Measurements from ENCODE around the gene PMAIP1. TPM values are rescaled to one million over a fixed set of nuclear protein-coding genes. Genes with fewer than 3 reads are reported as not detected.

The PMAIP1 gene
- polyA plus RNA-seq, 1 of the 3 experiments (the other 2 are of a cell fraction): 76.9 TPM

DNA sequence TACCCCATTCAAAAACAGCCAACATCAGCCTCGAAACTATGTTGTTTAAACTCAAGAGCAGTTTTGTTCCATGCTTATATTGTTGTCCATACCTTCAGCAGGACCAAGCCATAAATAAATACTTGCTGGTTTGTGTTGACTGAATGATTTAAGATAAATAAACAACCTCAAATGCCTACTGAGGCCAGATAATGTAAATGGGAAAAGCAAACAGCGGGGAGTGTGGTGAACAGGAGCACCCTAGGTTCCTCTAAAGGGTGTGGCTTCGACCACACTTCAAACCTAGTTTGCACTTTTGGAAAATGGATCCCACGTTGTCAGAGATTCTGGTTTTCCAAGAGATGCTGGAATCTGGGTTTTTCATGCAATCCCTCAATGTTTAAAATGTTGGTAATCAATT, 1.7 kb upstream of the PMAIP1 start:
- WGBS (ENCODE audit: low lambda C conversion rate): 82% methylated on average over 4 of the region's 4 CpGs
- ChIA-PET CTCF (interaction anchor here (0.6 kb wide), 1 partner anchor 11 kb away, joined by 3 read pairs; no protein-coding TSS in a partner anchor), POLR2A (interaction anchor here (1.4 kb wide), 1 partner anchor 15 kb away, joined by 7 read pairs; no protein-coding TSS in a partner anchor)
- Histone ChIP-seq H2AFZ (ENCODE audit: low read depth) (no peak overlapping the region), H3K9ac (no peak overlapping the region), H4K20me1 (ENCODE audit: insufficient read depth) (peaks cover 22% of the 10 kb centered on the region), H3K9me2 (no peaks in the 10 kb centered on the region), H3K9me3 (no peaks in the 10 kb centered on the region), H3K4me1 (ENCODE audit: control insufficient read depth in 1 of 2, insufficient read depth in 2 of 2, low read depth in 1 of 2, low read length in 1 of 2) (peaks cover 10 to 18% of the 10 kb centered on the region in 2 experiments; a peak in 3 of 4 replicates), H3K36me3 (replicated peaks in 1 of 2; ENCODE audit: control insufficient read depth in 1 of 2, insufficient read depth in 2 of 2, low read length in 1 of 2) (peaks cover 7 to 12% of the 10 kb centered on the region in 2 experiments), H3K27me3 (ENCODE audit: insufficient read depth) (no peaks in the 10 kb centered on the region), H3K4me2 (no peak overlapping the region), H3K27ac (ENCODE audit: low read depth in 2 of 2, low read length in 1 of 2) (no peak overlapping the region), H3K4me3 (ENCODE audit: low read depth in 2 of 2, low read length in 1 of 2) (no peak overlapping the region), H3F3A (replicated peaks; ENCODE audit: insufficient read depth) (peaks cover 20% of the 10 kb centered on the region), H3K79me2 (ENCODE audit: insufficient read depth) (peaks cover 52% of the 10 kb centered on the region)
- no peak for DNase-seq
- TF ChIP-seq TAF1 (IDR thresholded peaks at IDR 0.05; ENCODE audit: borderline replicate concordance, low read depth, low read length) (no peak), RFX5 (IDR thresholded peaks at IDR 0.05; ENCODE audit: low read length) (no peak)
- TF ChIP-seq, protein P1, sequence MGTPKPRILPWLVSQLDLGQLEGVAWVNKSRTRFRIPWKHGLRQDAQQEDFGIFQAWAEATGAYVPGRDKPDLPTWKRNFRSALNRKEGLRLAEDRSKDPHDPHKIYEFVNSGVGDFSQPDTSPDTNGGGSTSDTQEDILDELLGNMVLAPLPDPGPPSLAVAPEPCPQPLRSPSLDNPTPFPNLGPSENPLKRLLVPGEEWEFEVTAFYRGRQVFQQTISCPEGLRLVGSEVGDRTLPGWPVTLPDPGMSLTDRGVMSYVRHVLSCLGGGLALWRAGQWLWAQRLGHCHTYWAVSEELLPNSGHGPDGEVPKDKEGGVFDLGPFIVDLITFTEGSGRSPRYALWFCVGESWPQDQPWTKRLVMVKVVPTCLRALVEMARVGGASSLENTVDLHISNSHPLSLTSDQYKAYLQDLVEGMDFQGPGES (IDR thresholded peaks at IDR 0.05; ENCODE audit: low read depth, low read length): no peak

DNA sequence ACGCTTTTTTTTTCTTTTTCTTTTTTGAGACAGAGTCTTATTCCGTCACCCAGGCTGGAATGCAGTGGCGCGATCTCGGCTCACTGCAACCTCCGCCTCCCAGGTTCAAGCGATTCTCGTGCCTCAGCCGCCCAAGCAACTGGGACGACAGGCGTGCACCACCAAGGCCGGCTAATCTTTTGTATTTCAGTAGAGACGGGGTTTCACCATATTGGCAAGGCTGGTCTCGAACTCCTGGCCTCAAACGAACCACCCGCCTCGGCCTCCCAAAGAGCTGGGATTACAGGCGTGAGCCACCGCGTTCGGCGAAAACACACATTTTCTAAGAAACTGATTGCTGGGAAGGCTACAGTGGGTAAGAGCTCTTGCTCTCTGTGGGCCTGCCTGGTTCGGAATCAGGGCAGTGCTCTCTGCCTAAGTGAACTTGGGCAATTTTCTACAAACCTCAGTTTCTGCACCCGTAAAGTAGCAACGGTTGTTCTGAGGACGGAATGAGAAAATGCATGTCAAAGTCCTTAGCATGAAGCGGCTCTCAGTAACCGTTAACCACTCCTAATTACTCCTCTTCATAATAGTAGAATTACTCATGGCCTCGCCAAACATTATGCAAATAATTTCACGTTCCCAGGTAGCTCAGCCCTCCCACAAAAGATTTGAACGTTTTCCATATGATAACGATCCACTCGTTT, 1.0 kb upstream of the PMAIP1 start:
- peak overlapping the region; percentile 83 for H3K4me3 ChIP-seq (ENCODE audit: low read depth in 2 of 2, low read length in 1 of 2)
- H3K79me2 ChIP-seq (ENCODE audit: insufficient read depth): peaks cover 58% of the 10 kb centered on the region
- no peaks in the 10 kb centered on the region for H3K27me3 ChIP-seq (ENCODE audit: insufficient read depth)
- peaks cover 13 to 18% of the 10 kb centered on the region in 2 experiments for H3K36me3 ChIP-seq (replicated peaks in 1 of 2; ENCODE audit: control insufficient read depth in 1 of 2, insufficient read depth in 2 of 2, low read length in 1 of 2)
- no peaks in the 10 kb centered on the region for H3K9me3 ChIP-seq
- no peaks in the 10 kb centered on the region for H3K9me2 ChIP-seq
- H3F3A ChIP-seq (replicated peaks; ENCODE audit: insufficient read depth): peaks cover 20% of the 10 kb centered on the region
- peak overlapping the region; percentile 56 for H2AFZ ChIP-seq (ENCODE audit: low read depth)
- no peak for DNase-seq
- H4K20me1 ChIP-seq (ENCODE audit: insufficient read depth): peaks cover 28% of the 10 kb centered on the region
- H3K9ac ChIP-seq: peak overlapping the region; percentile 92
- H3K4me2 ChIP-seq: peak overlapping the region; percentile 89
- 91% methylated on average over 33 of the region's 33 CpGs for WGBS (ENCODE audit: low lambda C conversion rate)
- TF ChIP-seq, protein P2, sequence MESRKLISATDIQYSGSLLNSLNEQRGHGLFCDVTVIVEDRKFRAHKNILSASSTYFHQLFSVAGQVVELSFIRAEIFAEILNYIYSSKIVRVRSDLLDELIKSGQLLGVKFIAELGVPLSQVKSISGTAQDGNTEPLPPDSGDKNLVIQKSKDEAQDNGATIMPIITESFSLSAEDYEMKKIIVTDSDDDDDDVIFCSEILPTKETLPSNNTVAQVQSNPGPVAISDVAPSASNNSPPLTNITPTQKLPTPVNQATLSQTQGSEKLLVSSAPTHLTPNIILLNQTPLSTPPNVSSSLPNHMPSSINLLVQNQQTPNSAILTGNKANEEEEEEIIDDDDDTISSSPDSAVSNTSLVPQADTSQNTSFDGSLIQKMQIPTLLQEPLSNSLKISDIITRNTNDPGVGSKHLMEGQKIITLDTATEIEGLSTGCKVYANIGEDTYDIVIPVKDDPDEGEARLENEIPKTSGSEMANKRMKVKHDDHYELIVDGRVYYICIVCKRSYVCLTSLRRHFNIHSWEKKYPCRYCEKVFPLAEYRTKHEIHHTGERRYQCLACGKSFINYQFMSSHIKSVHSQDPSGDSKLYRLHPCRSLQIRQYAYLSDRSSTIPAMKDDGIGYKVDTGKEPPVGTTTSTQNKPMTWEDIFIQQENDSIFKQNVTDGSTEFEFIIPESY (IDR thresholded peaks at IDR 0.05; ENCODE audit: borderline replicate concordance, low read depth): no peak
- TF ChIP-seq FOXJ3 (CRISPR knock-in tag; IDR thresholded peaks at IDR 0.05) (no peak), FOXM1 (IDR thresholded peaks at IDR 0.05; ENCODE audit: low read depth) (no peak), NRF1 (IDR thresholded peaks at IDR 0.05; ENCODE audit: low read depth, low read length) (no peak), RXRA (IDR thresholded peaks at IDR 0.05; ENCODE audit: borderline replicate concordance, low read depth) (no peak), ELF1 (IDR thresholded peaks at IDR 0.05) (no peak), TAF1 (IDR thresholded peaks at IDR 0.05; ENCODE audit: borderline replicate concordance, low read depth, low read length) (no peak), SMC3 (IDR thresholded peaks at IDR 0.05; ENCODE audit: low read depth, low read length) (no peak), SIN3A (IDR thresholded peaks at IDR 0.05; ENCODE audit: borderline replicate concordance, low read depth, low read length) (no peak), POLR2AphosphoS5 (IDR thresholded peaks at IDR 0.05; ENCODE audit: low read depth, low read length) (no peak), TEAD4 (IDR thresholded peaks at IDR 0.05; ENCODE audit: borderline replicate concordance, insufficient read depth) (no peak), TCF12 (IDR thresholded peaks at IDR 0.05) (no peak)
- TF ChIP-seq, protein P3, sequence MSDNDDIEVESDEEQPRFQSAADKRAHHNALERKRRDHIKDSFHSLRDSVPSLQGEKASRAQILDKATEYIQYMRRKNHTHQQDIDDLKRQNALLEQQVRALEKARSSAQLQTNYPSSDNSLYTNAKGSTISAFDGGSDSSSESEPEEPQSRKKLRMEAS (IDR thresholded peaks at IDR 0.05; ENCODE audit: low read depth): no peak
- TF ChIP-seq, protein P4, sequence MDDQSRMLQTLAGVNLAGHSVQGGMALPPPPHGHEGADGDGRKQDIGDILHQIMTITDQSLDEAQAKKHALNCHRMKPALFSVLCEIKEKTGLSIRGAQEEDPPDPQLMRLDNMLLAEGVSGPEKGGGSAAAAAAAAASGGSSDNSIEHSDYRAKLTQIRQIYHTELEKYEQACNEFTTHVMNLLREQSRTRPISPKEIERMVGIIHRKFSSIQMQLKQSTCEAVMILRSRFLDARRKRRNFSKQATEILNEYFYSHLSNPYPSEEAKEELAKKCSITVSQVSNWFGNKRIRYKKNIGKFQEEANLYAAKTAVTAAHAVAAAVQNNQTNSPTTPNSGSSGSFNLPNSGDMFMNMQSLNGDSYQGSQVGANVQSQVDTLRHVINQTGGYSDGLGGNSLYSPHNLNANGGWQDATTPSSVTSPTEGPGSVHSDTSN (IDR thresholded peaks at IDR 0.05): no peak
- TF ChIP-seq, protein P5, sequence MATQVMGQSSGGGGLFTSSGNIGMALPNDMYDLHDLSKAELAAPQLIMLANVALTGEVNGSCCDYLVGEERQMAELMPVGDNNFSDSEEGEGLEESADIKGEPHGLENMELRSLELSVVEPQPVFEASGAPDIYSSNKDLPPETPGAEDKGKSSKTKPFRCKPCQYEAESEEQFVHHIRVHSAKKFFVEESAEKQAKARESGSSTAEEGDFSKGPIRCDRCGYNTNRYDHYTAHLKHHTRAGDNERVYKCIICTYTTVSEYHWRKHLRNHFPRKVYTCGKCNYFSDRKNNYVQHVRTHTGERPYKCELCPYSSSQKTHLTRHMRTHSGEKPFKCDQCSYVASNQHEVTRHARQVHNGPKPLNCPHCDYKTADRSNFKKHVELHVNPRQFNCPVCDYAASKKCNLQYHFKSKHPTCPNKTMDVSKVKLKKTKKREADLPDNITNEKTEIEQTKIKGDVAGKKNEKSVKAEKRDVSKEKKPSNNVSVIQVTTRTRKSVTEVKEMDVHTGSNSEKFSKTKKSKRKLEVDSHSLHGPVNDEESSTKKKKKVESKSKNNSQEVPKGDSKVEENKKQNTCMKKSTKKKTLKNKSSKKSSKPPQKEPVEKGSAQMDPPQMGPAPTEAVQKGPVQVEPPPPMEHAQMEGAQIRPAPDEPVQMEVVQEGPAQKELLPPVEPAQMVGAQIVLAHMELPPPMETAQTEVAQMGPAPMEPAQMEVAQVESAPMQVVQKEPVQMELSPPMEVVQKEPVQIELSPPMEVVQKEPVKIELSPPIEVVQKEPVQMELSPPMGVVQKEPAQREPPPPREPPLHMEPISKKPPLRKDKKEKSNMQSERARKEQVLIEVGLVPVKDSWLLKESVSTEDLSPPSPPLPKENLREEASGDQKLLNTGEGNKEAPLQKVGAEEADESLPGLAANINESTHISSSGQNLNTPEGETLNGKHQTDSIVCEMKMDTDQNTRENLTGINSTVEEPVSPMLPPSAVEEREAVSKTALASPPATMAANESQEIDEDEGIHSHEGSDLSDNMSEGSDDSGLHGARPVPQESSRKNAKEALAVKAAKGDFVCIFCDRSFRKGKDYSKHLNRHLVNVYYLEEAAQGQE (IDR thresholded peaks at IDR 0.05; ENCODE audit: low read depth, low read length): no peak
- peaks cover 10 to 18% of the 10 kb centered on the region in 2 experiments; a peak in 3 of 4 replicates for H3K4me1 ChIP-seq (ENCODE audit: control insufficient read depth in 1 of 2, insufficient read depth in 2 of 2, low read depth in 1 of 2, low read length in 1 of 2)
- CTCF ChIA-PET: interaction anchor here (1.2 to 1.5 kb wide), 2 partner anchors 59 to 61 kb away, joined by 3 to 4 read pairs; no protein-coding TSS in a partner anchor
- POLR2A ChIA-PET: interaction anchor here (0.6 to 2.5 kb wide), 6 partner anchors 16 to 345 kb away, joined by 3 to 10 read pairs (median 5); no protein-coding TSS in a partner anchor
- peak overlapping the region; percentile 91 to 95 for H3K27ac ChIP-seq (ENCODE audit: low read depth in 2 of 2, low read length in 1 of 2)
